Glutamatergic neuron (in vitro differentiated cells): ENCODE measurements around the gene NEURL1. TPM values are rescaled to one million over a fixed set of nuclear protein-coding genes. Genes with fewer than 3 reads are reported as not detected.

Experiments
- DNase-seq: peaks from one replicate; pipeline ENCODE4 v3.0.0; 2022
- H3K27ac Mint-ChIP-seq: one replicate; pipeline ENCODE4 v1.8.0; 2020; ENCODE audit warnings: mild to moderate bottlenecking, mixed read lengths, inconsistent platforms; ENCODE audit not compliant: unreplicated experiment
- H3K27me3 Mint-ChIP-seq: one replicate; pipeline ENCODE4 v1.8.0; 2020; ENCODE audit warnings: mild to moderate bottlenecking, moderate library complexity, mixed read lengths, inconsistent platforms; ENCODE audit not compliant: unreplicated experiment
- H3K36me3 Mint-ChIP-seq: one replicate; pipeline ENCODE4 v1.8.0; 2020; ENCODE audit warnings: mild to moderate bottlenecking, mixed read lengths, inconsistent platforms; ENCODE audit not compliant: unreplicated experiment
- H3K4me1 Mint-ChIP-seq: one replicate; pipeline ENCODE4 v1.8.0; 2020; ENCODE audit warnings: mild to moderate bottlenecking, low read depth, mixed read lengths, inconsistent platforms; ENCODE audit not compliant: unreplicated experiment
- H3K4me3 Mint-ChIP-seq: one replicate; pipeline ENCODE4 v1.8.0; 2020; ENCODE audit warnings: mild to moderate bottlenecking, mixed read lengths, inconsistent platforms; ENCODE audit not compliant: unreplicated experiment
- H3K9me3 Mint-ChIP-seq: one replicate; pipeline ENCODE4 v1.8.0; 2020; ENCODE audit warnings: mild to moderate bottlenecking, moderate library complexity, mixed read lengths, inconsistent platforms; ENCODE audit not compliant: unreplicated experiment
- total RNA-seq: library from RNA; stranded (reverse); fragmentation: NEBNext Ultra II Directional; extraction: Animal tissue kit (Norgen Biotek cat#: 25700); gene quantifications from one replicate; pipeline ENCODE4 v1.2.1, GENCODE V29; 2021; ENCODE audit not compliant: unreplicated experiment
- TF ChIP-seq, protein P1 (sequence below): fragments of 200-600 bp; sonication (generic); IDR thresholded peaks from one replicate; pipeline ENCODE4 v1.5.0; 2021; ENCODE audit not compliant: partially characterized antibody, unreplicated experiment

The NEURL1 gene
- total RNA-seq, 1 donor from 2014 or later, result 3.1 TPM

DNA sequence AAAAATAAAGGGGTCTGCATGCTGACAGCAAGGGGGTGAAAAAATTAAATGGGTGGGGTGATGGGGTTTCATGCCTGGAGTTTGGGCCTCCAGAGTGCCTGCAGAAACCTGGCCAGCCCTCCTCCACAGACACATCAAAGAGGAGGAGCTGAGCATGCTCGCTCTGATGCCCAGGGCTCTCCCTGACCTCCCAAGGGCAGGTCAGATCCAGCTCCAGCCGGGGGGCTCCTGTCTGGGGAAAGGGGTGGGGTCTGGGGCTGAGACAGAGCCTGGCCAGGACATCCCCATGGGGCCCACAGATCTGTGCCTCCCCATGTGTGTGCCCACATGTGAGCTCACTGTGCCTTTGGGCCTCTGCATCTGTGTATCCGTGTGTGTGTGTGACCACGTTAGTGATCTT lies 33.9 kb upstream of the NEURL1 start:
- Mint-ChIP-seq H3K27me3 (peaks cover 8% of the 10 kb centered on the region), H3K9me3 (peaks cover 1% of the 10 kb centered on the region), H3K36me3 (no peaks in the 10 kb centered on the region), H3K27ac (no peak overlapping the region), H3K4me3 (no peak overlapping the region), H3K4me1 (peaks cover 3% of the 10 kb centered on the region)
- TF ChIP-seq, protein P1, sequence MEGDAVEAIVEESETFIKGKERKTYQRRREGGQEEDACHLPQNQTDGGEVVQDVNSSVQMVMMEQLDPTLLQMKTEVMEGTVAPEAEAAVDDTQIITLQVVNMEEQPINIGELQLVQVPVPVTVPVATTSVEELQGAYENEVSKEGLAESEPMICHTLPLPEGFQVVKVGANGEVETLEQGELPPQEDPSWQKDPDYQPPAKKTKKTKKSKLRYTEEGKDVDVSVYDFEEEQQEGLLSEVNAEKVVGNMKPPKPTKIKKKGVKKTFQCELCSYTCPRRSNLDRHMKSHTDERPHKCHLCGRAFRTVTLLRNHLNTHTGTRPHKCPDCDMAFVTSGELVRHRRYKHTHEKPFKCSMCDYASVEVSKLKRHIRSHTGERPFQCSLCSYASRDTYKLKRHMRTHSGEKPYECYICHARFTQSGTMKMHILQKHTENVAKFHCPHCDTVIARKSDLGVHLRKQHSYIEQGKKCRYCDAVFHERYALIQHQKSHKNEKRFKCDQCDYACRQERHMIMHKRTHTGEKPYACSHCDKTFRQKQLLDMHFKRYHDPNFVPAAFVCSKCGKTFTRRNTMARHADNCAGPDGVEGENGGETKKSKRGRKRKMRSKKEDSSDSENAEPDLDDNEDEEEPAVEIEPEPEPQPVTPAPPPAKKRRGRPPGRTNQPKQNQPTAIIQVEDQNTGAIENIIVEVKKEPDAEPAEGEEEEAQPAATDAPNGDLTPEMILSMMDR, result no peak
- no peak for DNase-seq

DNA sequence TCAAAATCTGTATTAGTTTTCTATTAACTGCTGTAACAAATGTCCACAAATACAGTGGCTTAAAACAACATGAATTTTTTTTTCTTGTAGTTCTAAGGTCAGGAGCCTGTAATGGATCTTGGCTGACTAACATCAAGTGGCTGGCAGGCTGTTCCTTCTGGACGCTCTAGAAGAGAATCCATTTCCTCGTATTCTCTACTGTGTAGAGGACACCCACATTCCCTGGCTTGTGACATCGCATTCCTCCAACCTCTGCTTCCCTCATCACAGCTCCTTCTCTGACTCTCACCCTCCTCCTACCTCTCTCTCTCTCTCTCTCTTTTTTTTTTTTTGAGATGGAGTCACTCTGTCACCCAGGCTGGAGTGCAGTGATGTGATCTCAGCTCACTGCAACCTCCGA lies 30.0 kb upstream of the NEURL1 start:
- no peak for DNase-seq
- TF ChIP-seq, protein P1, result no peak
- peaks cover 8% of the 10 kb centered on the region for H3K27me3 Mint-ChIP-seq
- H3K4me1 Mint-ChIP-seq, result peaks cover 8% of the 10 kb centered on the region
- no peaks in the 10 kb centered on the region for H3K36me3 Mint-ChIP-seq
- peaks cover 1% of the 10 kb centered on the region for H3K9me3 Mint-ChIP-seq
- H3K27ac Mint-ChIP-seq, result no peak overlapping the region
- no peak overlapping the region for H3K4me3 Mint-ChIP-seq

DNA sequence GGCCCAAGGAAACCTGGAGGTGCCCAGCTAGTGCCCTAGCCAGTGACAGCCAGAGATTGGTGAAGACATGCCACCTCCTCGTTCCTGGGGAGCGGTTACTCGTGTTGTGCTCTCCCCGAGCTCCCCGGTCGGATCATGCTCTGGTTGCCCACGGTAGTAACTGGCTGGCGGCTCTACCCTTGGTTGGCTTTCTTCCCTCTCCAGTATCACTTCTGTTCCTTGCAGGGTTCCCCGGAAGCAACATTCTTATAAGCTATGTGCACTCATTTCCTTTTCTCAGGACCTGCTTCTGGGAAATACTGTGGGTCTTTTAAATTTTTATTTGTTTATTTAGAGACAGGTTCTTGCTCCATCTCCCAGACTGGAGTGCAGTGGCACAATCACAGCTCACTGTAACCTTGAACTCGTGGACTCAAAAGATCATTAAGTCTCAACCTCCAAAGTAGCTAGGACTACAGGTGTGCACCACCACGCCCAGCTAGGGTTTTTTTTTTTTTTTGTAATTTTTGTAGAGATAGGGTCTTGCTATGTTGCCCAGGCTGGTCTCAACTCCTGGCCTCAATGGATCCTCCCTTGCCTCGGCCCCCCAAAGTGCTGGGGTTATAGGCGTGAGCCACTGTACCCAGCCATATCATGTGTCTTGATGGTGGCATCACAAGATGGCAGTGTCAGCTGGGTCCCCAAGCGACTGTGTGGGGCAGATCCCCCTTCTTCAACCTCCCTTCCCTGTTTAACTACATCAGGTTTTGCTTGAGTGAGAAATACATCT lies 27.9 kb upstream of the NEURL1 start:
- H3K27me3 Mint-ChIP-seq, result peaks cover 2% of the 10 kb centered on the region
- TF ChIP-seq, protein P1, result no peak
- no peaks in the 10 kb centered on the region for H3K36me3 Mint-ChIP-seq

DNA sequence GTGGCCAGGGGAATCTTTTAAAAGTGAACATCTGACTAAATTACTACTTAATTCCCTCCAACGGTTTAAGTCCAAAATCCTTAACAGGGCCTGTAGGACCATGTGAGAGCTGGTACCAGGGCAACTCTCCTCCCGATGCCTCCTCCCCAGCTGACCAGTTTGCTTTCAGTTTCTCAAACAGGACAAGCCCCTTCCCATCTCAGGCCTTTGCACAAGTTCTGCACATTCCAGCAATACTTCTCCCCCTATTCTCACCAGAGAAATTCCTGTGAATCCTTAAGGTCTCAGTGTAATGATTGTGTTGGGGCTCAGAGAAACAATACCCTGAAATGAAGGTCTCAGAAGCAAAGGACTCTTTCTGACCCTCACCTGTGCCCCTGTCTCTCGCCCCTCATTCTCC lies 26.8 kb upstream of the NEURL1 start:
- Mint-ChIP-seq H3K4me3 (no peak overlapping the region), H3K36me3 (no peaks in the 10 kb centered on the region), H3K27ac (no peak overlapping the region), H3K4me1 (peaks cover 6% of the 10 kb centered on the region), H3K27me3 (peaks cover 2% of the 10 kb centered on the region), H3K9me3 (peaks cover 3% of the 10 kb centered on the region)
- no peak for DNase-seq
- TF ChIP-seq, protein P1, result no peak

More for the DNA sequence above, 27.9 kb upstream of the NEURL1 start:
- Mint-ChIP-seq H3K4me3 (no peak overlapping the region), H3K9me3 (peaks cover 1% of the 10 kb centered on the region), H3K4me1 (peaks cover 6% of the 10 kb centered on the region), H3K27ac (no peak overlapping the region)
- DNase-seq, result no peak

DNA sequence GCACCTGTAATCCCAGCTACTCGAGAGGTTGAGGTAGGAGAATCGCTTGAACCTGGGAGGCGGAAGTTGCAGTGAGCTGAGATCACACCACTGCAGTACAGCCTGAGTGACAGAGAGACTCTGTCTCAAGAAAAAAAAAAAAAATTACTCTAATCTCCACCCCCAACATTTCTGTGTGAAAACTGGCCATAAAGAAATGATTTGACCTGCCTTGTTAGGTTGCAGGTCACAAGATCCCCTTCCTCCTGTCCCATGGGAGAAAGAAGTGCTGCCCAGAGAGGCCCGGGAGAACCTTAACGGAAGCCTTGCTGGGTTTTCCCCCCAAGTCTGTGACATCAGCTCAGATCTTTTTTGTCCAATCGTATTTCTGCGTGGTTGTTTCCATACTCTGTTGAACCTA lies 26.1 kb upstream of the NEURL1 start:
- H3K4me1 Mint-ChIP-seq, result peaks cover 6% of the 10 kb centered on the region
- no peak for DNase-seq
- H3K36me3 Mint-ChIP-seq, result no peaks in the 10 kb centered on the region
- H3K27ac Mint-ChIP-seq, result no peak overlapping the region
- peaks cover 2% of the 10 kb centered on the region for H3K27me3 Mint-ChIP-seq
- peak overlapping the region; percentile 36 for H3K4me3 Mint-ChIP-seq
- TF ChIP-seq, protein P1, result no peak
- peaks cover 3% of the 10 kb centered on the region for H3K9me3 Mint-ChIP-seq
